HepG2 (cell line): ENCODE data around the gene ACADVL. TPM values are rescaled to one million over a fixed set of nuclear protein-coding genes. Genes with fewer than 3 reads are reported as not detected.
A peak's percentile ranks its signal among the peaks of the same experiment; 100 is the strongest.

Experiments
- ADNP ChIP-seq: sonication (generic); formaldehyde crosslinking; IDR thresholded peaks from 2 replicates; pipeline ENCODE4 v1.4.0; 2020; ENCODE audit warnings: missing genetic modification reagents
- CHCHD3 ChIP-seq: sonication (generic); formaldehyde crosslinking; IDR thresholded peaks from 2 replicates; pipeline ENCODE4 v1.8.0; 2022; ENCODE audit warnings: mild to moderate bottlenecking, missing genetic modification reagents, moderate library complexity
- EP300 ChIP-seq, 3 experiments: sonication (generic) in 1 of 3; formaldehyde crosslinking in 1 of 3; IDR thresholded peaks; 2 replicates each; pipeline versions ENCODE4 v1.5.1 to v1.6.1; 2011 to 2020; ENCODE audit warnings: low read depth in 2 of 3, low read length in 2 of 3, borderline replicate concordance in 1 of 3, improper control_type of control experiment in 1 of 3, mild to moderate bottlenecking in 1 of 3, missing genetic modification reagents in 1 of 3, moderate library complexity in 1 of 3
- GATAD2A ChIP-seq: IDR thresholded peaks from 2 replicates; pipeline ENCODE4 v1.6.1; 2016
- HMGXB3 ChIP-seq: sonication (generic); formaldehyde crosslinking; IDR thresholded peaks from 2 replicates; pipeline ENCODE4 v1.4.0; 2020; ENCODE audit warnings: missing genetic modification reagents, borderline replicate concordance
- IRX3 ChIP-seq: sonication (generic); formaldehyde crosslinking; IDR thresholded peaks from 2 replicates; pipeline ENCODE4 v1.8.1; 2023; ENCODE audit warnings: mild to moderate bottlenecking, low read depth, missing genetic modification reagents, borderline replicate concordance
- KLF16 ChIP-seq, 2 experiments: sonication (generic) in 1 of 2; formaldehyde crosslinking in 1 of 2; IDR thresholded peaks; 2 replicates each; pipeline versions ENCODE4 v1.6.1 to v1.8.0; 2016 to 2023; ENCODE audit warnings: missing genetic modification reagents in 2 of 2, missing compliant biosample characterization in 1 of 2
- MIER2 ChIP-seq: IDR thresholded peaks from 2 replicates; pipeline ENCODE4 v1.6.1; 2016; ENCODE audit warnings: missing biosample characterization, missing genetic modification reagents
- PHF8 ChIP-seq: sonication (generic); formaldehyde crosslinking; IDR thresholded peaks from 2 replicates; pipeline ENCODE4 v1.5.0; 2020; ENCODE audit warnings: missing genetic modification reagents
- RARG ChIP-seq: sonication (generic); formaldehyde crosslinking; IDR thresholded peaks from 2 replicates; pipeline ENCODE4 v1.4.0; 2020; ENCODE audit warnings: low read depth, mild to moderate bottlenecking, missing genetic modification reagents
- RELA ChIP-seq: sonication (generic); formaldehyde crosslinking; IDR thresholded peaks from 2 replicates; pipeline ENCODE4 v1.4.0; 2020; ENCODE audit warnings: missing genetic modification reagents
- RNF2 ChIP-seq: fragments of 450-650 bp; conservative IDR thresholded peaks from 2 replicates; pipeline ENCODE4 v1.6.1; 2016; ENCODE audit warnings: low read depth
- SAP130 ChIP-seq: IDR thresholded peaks from 2 replicates; pipeline ENCODE4 v1.6.1; 2016; ENCODE audit warnings: low read depth
- SIN3B ChIP-seq: fragments of 150-350 bp; IDR thresholded peaks from 2 replicates; pipeline ENCODE4 v1.6.1; 2014; ENCODE audit warnings: low read length
- STAG1 ChIP-seq: sonication (generic); formaldehyde crosslinking; IDR thresholded peaks from 2 replicates; pipeline ENCODE4 v1.4.0; 2020; ENCODE audit warnings: missing genetic modification reagents
- U2AF2 ChIP-seq: fragments of 200-400 bp; formaldehyde crosslinking; IDR thresholded peaks from 2 replicates; pipeline ENCODE4 v1.6.1; 2017; ENCODE audit warnings: low read depth, mild to moderate bottlenecking, low read length
- ZNF121 ChIP-seq: sonication (generic); formaldehyde crosslinking; IDR thresholded peaks from 2 replicates; pipeline ENCODE4 v1.5.0; 2020; ENCODE audit warnings: mild to moderate bottlenecking, missing genetic modification reagents
- ZNF564 ChIP-seq: sonication (generic); formaldehyde crosslinking; IDR thresholded peaks from 2 replicates; pipeline ENCODE4 v1.8.1; 2023; ENCODE audit warnings: mild to moderate bottlenecking, missing genetic modification reagents
- ZNF589 ChIP-seq: sonication (generic); formaldehyde crosslinking; conservative IDR thresholded peaks from 2 replicates; pipeline ENCODE4 v1.8.0; 2022; ENCODE audit warnings: mild to moderate bottlenecking, moderate library complexity, missing genetic modification reagents
- ZNF766 ChIP-seq: sonication (generic); formaldehyde crosslinking; IDR thresholded peaks from 2 replicates; pipeline ENCODE4 v1.5.0; 2020; ENCODE audit warnings: missing genetic modification reagents, borderline replicate concordance
- ZNF883 ChIP-seq: sonication (generic); formaldehyde crosslinking; IDR thresholded peaks from 2 replicates; pipeline ENCODE4 v1.5.1; 2020; ENCODE audit warnings: mild to moderate bottlenecking, missing genetic modification reagents; ENCODE audit errors: not compliant biosample characterization
- polyA plus RNA-seq, 8 experiments: library from polyadenylated mRNA; depleted of rRNA in 3 of 8; stranded (reverse) in 7 of 8; unstranded in 1 of 8; fragments of >200 nt; fragmentation: Illumina TruSeq in 4 of 8; extraction: Trizol in 4 of 8; gene quantifications; 2 replicates each; pipeline versions ENCODE4 v1.2.1 to v1.2.3, GENCODE V29; 2011 to 2016; ENCODE audit warnings: low read depth in 4 of 8, missing spikeins in 1 of 8, mixed read lengths in 1 of 8; ENCODE audit not compliant: insufficient read depth in 1 of 8
- total RNA-seq, 5 experiments: library from RNA; depleted of rRNA; stranded (reverse); fragments of >200 nt; fragmentation: Illumina TruSeq; extraction: Trizol; gene quantifications; 2 replicates each; pipeline ENCODE4 v1.2.3, GENCODE V29; 2016; ENCODE audit warnings: low read depth in 1 of 5
- TF ChIP-seq, protein P1 (sequence below): sonication (generic); formaldehyde crosslinking; conservative IDR thresholded peaks from 2 replicates; pipeline ENCODE4 v1.8.0; 2022; ENCODE audit warnings: mild to moderate bottlenecking, moderate library complexity, missing genetic modification reagents

Gene ACADVL
- total and polyA plus RNA-seq, 2 of the 13 experiments (the other 11 are each of a cell fraction or from before 2014, with no cell fraction given) = 219 to 412 TPM

GRCh38 chr17:7252176-7253043, 32.7 kb downstream of the ACADVL start, which contains the start of gene ELP5 (continued):
- TF ChIP-seq, protein P1, sequence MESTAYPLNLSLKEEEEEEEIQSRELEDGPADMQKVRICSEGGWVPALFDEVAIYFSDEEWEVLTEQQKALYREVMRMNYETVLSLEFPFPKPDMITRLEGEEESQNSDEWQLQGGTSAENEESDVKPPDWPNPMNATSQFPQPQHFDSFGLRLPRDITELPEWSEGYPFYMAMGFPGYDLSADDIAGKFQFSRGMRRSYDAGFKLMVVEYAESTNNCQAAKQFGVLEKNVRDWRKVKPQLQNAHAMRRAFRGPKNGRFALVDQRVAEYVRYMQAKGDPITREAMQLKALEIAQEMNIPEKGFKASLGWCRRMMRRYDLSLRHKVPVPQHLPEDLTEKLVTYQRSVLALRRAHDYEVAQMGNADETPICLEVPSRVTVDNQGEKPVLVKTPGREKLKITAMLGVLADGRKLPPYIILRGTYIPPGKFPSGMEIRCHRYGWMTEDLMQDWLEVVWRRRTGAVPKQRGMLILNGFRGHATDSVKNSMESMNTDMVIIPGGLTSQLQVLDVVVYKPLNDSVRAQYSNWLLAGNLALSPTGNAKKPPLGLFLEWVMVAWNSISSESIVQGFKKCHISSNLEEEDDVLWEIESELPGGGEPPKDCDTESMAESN (CRISPR knock-in tag) = peak; percentile 75
- no peak for TF ChIP-seq RELA (CRISPR knock-in tag)
- TF ChIP-seq ZNF589 = 0 out of 2 replicates have a peak, but pooled peaks have one; percentile 39
- no peak for TF ChIP-seq CHCHD3 (CRISPR knock-in tag)
- 0 out of 2 replicates have a peak, but pooled peaks have one; percentile 23 for TF ChIP-seq ZNF766 (CRISPR knock-in tag)
- TF ChIP-seq HMGXB3 (CRISPR knock-in tag) = peak; percentile 40; the same call in 1 of the 2 replicates
- no peak for TF ChIP-seq ZNF883 (CRISPR knock-in tag)
- peak; percentile 96 for TF ChIP-seq SAP130
- peak; percentile 87 for TF ChIP-seq PHF8 (CRISPR knock-in tag)
- no peak for TF ChIP-seq IRX3 (CRISPR knock-in tag)
- peak in 1 of 2 experiments; percentile 27; a peak in 1 of 4 replicates for TF ChIP-seq EP300 (IDR thresholded peaks at IDR 0.05; ENCODE audit: low read depth in 2 of 2, low read length in 2 of 2)
- 0 out of 2 replicates have a peak, but pooled peaks have one; percentile 23 for TF ChIP-seq EP300 (CRISPR knock-in tag; IDR thresholded peaks at IDR 0.05; ENCODE audit: borderline replicate concordance)
- 0 out of 2 replicates have a peak, but pooled peaks have one; percentile 40 for TF ChIP-seq ZNF564 (CRISPR knock-in tag)
- TF ChIP-seq RNF2 = no peak
- TF ChIP-seq GATAD2A (CRISPR knock-in tag) = peak; percentile 60; the same call in 1 of the 2 replicates
- no peak for TF ChIP-seq ADNP (CRISPR knock-in tag)
- TF ChIP-seq STAG1 (CRISPR knock-in tag) = peak; percentile 65
- peak; percentile 82; the same call in 1 of the 2 replicates for TF ChIP-seq SIN3B
- no peak for TF ChIP-seq U2AF2
- peak; percentile 91; the same call in 1 of the 2 replicates for TF ChIP-seq RARG (CRISPR knock-in tag)
- peak; percentile 31; the same call in 1 of the 2 replicates for TF ChIP-seq MIER2 (CRISPR knock-in tag)
- TF ChIP-seq ZNF121 = no peak
- TF ChIP-seq KLF16 (CRISPR knock-in tag; IDR thresholded peaks at IDR 0.05) = peak in 1 of 2 experiments; percentile 76; a peak in 2 of 4 replicates
